GM18499 (cell line): Measurements from ENCODE around the gene RAB33A.
"Not testable (repeated sequence)": the region's sequence is repeated elsewhere in the genome, so short reads cannot be mapped to it uniquely, and the experiment has no call there.

Experiments used
- ATAC-seq: cut with Tn5 transposase; IDR thresholded peaks from one replicate; pipeline ENCODE4 v1.9.1; 2021; ENCODE audit warnings: moderate number of reproducible peaks; ENCODE audit not compliant: insufficient read depth, unreplicated experiment

Gene RAB33A

GRCh38 chrX:130224810-130225209 is 53.0 kb downstream of the RAB33A start:
- ATAC-seq, result no peak

DNA sequence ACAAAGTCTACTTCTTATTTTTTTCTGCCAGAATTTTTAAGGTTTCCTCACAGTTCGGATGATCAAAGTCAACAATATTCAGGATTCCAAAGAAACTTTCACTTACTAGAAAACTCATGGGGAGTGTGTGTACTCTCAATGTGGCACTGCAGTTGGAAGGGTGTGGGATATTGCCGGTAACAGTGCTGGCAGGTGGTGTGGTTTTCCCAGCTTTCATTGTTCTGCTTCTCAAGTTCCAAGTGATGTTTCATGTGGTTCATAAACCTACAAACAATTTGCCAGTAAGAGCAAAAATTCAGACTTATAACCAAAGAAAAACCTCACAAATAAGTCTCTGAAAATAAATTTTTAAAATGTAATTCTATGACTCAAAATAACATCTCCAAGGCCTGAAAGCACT is 57.1 kb downstream of the RAB33A start:
- no peak for ATAC-seq

- not testable (repeated sequence) for ATAC-seq
These were observed 59.4 kb downstream of the RAB33A start for GRCh38 chrX:130231184-130231583.
